Stimulated activated CD8-positive, alpha-beta memory T cell treated with anti-CD3 and anti-CD28 coated beads, Interleukin-7, amount 100 ng/mL, for 48 hours (primary cell): ENCODE data around the gene OR51D1.

Source experiments
- DNase-seq, 2 donors: peaks; one replicate each; pipeline ENCODE4 v3.0.0-alpha.2; 2020; ENCODE audit warnings: low read depth in 1 of 2; ENCODE audit errors: extremely low read depth in 1 of 2

OR51D1 gene, protein sequence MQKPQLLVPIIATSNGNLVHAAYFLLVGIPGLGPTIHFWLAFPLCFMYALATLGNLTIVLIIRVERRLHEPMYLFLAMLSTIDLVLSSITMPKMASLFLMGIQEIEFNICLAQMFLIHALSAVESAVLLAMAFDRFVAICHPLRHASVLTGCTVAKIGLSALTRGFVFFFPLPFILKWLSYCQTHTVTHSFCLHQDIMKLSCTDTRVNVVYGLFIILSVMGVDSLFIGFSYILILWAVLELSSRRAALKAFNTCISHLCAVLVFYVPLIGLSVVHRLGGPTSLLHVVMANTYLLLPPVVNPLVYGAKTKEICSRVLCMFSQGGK

DNA sequence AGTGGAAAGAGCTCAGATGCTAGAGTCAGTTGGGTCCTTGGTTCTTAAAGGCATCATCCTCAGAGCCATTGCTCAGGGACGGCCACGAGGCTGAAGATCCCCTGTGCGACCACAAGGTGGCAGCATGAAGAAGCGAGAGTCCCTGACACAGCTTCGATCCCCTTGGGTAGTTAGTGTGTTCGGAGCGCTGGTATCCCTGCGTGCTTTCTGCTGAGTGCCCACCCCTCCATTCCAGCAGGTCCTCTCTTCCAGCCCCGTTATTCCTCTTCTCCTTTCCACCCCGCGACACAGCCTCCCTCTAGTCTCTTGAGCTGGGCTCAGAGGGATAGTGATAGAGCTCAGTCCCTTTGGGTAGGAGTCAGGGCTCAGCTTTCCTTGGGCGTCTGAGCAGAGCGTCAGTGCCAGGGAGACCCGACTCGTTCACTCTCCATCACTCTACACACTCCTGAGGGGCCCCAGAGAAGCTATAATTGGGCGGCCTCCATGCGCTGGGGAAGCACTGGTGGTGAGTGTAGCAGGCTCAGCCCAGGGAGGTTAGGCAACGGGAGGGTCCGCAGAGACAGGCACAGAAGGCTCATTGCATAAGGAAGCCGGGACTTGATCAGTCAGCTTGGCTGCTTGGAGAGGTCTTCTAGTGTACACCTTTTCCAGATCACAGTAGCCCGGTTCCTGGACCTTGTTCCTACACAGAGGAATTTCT is at the start of gene OR51D1:
Gene OR51D1 (plus strand): TSS at position 516 of the 700 bp plus-strand sequence. CDS start 2,314 bp downstream, outside the sequence.
- DNase-seq: peak in 1 of 2 donors; percentile 34

DNA sequence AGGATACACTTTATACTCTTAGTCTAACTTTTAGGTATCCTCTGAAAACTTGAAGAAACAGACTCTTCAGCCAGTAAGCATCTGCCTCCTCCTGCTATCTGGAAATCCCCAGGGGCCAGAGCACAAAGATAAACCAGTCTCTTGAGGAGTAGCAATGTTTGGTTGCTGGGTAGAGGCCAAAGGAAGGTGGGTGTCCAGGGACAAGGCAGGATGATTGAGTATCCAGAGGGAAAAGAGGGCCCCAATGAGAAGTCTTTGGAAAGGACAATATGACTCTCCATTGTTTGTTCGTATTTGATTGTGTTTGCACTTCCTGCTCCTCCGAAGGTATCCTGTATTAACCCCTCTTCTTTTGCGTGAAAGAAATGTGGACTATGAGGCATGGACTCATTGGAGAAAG is 48.3 kb upstream of the OR51D1 start:
- DNase-seq: no peak

DNA sequence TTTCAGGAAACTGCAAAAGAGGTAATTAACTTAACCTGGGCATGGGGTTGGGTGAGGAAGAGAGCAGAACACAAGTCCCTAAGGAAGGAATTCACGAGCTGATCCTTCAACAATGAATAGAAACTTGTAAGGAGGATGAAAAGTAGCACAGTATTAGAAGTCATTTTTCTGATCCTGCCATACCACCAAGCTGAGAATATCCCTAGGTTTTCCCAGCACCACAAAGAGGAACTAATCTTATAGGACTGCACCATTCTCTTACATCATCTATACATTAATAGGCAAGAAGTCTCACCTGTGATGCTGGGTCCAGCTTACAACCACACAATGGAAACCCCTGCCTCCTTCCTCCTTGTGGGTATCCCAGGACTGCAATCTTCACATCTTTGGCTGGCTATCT is 43.5 kb upstream of the OR51D1 start, which contains the start of gene OR52I1:
Gene OR52I1 (plus strand): TSS at position 301 of the 400 bp plus-strand sequence. CDS start 0 bp downstream, at position 301.
- DNase-seq: no peak

DNA sequence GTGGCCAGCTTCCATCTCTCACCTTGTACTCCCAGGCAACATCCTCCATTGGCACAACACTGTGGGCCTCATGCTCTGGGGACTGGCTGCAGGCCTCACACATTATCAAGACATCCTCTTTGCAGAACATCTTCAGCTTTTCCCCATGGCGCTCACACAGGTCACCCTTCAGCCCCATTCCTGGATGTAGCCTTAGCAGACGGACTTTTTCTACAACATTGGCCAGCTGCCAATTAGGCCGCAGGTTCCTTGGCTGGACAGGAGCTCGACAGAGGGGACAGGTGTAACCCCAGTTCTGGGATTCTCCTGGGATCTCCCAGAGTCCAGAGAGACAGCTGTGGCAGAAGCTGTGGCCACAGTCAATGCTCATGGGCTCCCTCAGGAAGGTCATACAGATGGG is 32.2 kb upstream of the OR51D1 start:
- no peak for DNase-seq

DNA sequence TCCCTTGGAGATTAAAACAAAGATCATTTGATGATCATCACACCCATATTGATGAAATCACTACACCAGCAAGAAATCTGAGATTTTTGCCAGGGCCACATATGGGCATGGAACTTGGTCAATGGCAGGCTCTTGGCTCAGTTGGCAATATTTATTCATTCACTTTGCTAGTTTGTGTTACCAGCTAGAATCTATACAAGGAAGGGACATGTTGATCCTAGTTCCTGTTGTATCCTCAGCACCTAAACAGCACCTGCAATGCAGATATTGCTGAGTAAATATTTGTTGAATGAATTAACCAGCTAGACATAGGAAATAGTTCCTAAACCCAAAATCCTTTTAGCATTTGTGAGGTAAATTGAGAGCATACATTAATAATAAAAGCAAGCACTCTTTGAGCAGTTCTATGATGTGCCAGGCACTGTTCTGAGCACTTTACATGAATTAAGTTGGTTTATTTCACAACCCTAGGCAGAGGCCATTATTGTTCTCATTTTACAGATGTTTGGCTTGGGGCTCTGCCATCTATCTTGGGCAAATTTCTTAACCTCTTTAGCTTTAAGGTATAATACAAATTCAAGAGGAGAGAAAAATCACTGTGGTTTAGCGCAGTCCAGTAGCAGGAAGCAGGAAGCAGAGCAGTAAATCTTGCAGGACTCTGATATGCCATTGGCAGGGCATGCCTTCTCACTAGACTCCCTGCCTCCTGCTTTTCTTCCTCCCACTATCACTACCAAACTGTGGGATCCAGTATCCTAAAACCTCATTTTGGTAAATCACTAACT is 30.9 kb upstream of the OR51D1 start:
- DNase-seq: no peak

DNA sequence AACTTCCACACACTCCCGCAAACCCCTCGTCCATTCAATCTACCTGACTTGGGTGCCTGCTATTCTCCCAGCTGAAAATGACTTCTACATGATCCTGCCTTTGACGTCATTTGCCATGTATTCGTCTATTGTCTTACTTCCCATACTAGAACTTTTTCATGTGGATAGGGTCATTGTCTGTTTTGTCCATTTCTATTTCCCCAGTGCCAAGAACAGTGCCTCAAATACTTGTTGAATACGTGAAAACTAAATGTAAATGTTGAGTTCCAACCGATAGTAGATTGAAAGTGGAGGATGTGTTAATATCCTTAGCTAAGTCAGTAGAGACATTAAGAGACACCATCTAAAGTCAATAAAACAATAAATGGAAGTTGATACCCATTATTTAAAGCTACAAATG is 30.2 kb upstream of the OR51D1 start:
- DNase-seq: no peak

DNA sequence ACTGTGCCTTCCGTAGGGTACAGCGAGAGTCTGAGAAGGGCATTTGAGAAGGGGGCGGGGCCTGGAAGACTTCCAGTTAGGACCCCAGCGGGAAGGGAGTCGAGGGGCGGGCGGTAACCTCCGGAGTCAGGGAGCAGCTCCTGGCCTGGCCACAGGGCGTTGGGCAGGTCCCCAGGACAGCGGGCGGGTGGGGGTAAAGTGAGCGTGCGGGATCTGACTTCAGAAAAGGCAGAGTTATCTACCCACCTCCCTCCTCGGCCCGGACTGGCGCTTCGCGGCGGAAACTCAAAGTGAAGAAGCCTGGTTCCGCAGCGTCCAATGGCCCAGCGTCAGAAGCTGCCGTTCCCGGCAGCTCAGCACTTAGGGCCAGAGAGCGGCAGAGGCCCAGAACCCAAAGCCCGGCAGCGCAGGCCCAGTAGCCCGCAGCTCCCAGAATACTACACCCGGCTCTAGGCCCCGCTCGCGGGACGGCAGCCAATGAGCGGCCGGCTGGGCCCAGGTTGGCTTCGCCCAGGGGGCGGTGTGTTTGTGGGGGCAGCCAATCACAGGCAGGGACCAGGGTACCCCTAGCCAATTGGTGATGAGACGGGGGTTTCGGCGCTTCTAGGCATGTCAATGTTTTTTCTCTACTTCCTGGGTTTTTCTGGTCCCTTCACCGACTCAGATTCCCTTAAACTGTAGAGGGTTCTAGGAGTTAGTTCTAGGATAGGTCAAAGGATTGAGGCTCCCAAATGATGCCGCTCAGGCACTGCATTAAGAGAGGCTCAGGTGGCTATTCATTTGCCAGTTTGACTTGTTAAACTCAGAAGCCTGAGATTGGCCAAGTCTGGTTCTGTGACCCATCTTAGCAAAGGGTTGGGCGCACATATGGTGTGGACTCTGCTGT is 29.3 kb upstream of the OR51D1 start, which contains the start of gene TRIM68:
Gene TRIM68 (minus strand): TSS at position 451 of the 886 bp plus-strand sequence. CDS start 2,727 bp downstream, outside the sequence.
- peak; percentile 87 to 93 for DNase-seq

DNA sequence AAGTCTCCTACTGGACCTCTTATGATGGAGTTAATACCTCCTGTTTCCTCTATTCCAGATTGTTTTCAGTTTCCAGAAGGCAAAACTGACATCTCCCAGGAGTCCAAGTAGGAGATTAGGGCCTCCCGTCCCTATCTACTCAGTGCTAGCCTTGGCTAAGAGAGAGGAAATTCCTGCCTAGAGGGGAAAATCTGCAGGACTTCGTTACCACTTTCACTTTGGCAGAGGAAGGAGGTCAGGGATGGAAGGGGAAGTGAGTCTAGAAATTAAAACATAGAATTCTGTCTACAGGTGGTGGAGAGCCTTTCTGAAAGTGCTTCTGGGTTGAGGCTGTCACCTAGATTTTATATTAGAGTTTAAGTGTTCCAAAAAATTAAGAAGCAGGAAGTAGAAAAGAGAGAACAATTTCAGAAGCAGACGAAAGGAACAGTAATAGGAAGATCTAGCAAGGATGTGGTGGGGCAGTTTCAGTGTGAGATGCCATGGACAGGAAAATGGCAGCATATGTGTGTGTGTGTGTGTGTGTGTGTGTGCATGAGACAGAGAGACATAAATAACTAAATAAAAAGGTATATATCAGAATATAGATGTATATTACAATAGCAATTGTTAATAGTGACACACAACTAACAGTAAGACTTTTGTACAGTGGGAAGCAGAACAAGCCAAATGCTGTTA is 26.9 kb upstream of the OR51D1 start:
- no peak for DNase-seq

DNA sequence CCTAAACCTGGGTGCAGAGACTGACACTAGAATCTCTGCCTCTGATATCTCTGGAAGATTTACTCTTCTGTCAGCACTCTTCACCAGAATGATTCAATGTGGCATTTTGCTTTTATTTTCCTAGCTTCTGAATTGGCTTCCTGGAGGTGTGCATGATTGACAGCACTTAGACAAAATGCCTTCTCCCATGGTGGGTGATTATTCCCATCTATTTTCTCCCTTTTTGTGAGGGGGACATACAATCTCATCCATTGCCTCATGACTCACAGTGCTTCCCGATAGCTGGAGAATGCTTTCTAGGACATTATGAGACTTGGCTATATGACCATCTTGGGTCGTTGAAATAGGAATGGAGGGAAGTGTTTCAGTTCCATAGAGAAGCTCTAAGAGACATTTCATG is 25.3 kb upstream of the OR51D1 start:
- DNase-seq: no peak

DNA sequence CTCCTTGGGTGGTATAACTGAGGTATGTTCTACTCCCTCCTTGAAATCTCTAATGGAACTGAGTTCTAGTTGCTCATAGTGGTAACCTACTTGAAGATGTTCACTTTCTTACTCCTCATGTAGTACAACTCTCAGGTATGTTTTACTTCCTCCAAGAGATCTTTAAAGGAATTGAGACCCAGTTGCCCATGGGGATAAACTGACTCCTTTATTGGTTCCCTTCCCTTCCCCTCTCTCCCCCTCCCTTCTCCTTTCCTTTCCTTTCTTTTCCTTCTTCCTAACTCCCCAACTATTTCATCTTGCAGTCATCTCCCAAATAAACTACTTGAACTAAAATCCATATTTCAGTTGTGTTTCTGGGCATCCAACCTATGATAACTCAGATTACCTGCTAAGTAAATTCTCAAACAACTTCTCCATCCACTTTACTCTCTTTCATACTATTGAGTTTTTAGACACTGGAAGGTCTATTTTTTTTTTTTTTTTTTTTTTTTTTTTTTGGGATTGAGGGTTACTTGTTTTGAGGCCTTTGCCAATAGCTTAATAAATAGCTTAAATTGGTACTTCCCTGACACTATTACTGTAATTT is 21.3 kb upstream of the OR51D1 start:
- no peak for DNase-seq

DNA sequence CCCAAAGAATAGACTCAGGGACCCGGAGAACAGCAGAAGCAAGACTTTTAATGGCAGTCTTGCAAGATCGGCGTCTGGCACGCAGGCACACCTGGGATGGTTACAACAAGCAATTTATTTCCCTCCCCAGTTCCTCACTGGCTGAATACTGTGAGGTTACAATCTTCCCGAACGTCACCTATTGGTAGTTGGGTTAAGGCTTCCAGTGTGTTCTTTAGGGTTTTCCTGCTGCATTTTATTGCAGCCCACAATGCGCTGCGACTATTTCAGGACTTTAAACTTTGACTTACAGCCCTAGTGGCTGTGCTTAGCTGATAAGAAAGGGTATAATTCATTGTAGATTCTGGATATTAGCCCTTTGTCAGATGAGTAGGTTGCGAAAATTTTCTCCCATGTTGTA is 17.8 kb upstream of the OR51D1 start:
- no peak for DNase-seq

DNA sequence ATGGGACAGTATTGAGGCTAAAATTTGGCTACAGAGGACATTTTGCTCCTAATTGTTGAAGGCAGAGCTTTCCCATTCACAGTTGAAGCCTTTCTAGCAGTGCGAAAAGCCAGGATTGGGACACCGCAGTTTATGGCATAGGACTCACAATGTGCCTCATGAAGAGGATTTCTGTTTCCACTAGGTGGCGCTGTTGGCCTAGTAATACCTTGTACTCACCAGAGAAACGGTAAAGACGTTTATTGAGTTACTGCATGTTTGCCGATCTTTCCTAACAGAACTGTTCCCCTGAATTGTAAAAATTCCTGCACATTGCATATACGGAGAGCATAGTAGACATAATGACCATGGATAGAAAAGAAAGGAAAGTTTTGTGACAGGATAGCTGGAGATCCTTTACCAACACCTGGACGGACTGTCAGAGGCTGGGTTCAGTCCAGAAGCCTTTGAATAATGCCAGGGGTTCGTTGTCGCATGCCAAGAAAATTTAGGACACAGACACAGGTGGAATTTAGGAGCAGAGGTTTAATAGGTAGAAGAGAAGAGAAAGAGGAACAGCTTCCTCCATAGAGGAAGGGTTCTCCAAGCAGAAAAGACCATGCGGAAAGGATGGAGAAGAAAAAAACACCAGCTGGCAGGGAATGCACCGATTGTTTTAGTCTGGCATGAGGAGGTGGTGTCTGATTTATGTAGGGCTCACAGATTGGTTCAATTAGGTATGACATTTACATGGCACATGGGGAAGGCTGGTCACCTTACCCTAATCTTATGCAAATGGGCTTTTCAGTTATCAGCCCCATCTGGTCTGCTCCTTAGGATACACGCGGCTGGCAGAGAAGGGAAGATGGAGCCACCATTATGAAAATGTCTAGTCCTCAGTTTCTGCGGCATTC is 10.8 kb upstream of the OR51D1 start:
- peak in 1 of 2 donors; percentile 29 for DNase-seq

DNA sequence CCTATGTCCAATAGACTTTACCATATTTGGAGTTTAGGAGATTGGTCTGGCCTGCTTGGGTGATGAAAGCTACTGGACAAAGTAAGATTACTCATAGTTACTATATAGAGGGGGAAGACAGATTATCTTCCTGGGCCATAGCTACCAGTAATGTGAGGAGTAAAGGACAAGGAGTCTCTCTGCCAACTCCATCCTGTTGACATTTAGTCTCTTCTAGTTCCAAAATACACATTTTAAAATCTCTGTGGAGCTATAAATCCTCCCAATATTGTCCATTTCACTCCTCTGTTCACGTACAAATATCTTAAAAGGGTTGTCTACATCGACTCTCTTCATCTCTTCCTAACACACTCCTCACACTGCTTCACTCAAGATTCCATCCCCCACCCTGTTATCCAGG is 1.1 kb upstream of the OR51D1 start:
- no peak for DNase-seq

DNA sequence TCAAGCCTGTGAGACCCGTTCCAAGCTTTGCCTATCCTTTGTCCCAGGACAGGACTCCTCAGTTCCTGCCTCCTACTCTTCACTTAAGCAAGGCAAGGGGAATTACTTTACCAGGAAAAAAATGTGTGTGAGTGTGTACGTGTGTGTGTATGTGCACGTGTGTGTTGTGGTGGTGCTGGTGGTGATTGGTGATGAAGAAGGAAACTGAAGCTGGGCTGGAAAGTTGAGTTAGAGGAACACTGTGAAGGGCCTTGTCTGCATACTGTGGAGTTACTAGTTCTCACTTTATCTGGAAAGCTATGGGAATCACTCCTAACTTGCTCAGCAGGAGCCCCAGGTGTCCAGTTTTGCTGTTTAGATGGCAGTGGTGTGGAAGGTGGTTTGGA is 378 bp downstream of the OR51D1 start:
- DNase-seq: no peak

DNA sequence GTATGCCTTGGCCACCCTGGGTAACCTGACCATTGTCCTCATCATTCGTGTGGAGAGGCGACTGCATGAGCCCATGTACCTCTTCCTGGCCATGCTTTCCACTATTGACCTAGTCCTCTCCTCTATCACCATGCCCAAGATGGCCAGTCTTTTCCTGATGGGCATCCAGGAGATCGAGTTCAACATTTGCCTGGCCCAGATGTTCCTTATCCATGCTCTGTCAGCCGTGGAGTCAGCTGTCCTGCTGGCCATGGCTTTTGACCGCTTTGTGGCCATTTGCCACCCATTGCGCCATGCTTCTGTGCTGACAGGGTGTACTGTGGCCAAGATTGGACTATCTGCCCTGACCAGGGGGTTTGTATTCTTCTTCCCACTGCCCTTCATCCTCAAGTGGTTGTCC is 2.7 kb downstream of the OR51D1 start:
- no peak for DNase-seq

DNA sequence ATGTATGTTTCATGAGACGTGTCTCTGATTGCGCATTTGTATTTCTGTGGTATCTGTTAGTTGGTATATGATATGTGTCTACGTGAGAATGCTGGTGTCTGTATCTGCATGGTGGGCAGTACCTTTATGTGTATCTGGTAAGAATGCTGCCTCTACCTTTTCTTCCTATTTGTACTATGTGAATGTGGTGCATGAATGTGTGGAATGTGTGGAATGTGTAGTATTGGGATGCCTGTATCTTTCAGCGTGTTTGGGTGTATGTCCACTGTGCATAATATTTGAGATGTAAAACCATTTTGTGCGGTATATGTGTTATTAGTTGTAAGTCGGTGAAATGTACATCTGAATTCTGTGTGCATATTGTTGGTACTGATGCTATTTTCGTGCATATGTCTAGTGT is 4.2 kb downstream of the OR51D1 start:
- DNase-seq: no peak

DNA sequence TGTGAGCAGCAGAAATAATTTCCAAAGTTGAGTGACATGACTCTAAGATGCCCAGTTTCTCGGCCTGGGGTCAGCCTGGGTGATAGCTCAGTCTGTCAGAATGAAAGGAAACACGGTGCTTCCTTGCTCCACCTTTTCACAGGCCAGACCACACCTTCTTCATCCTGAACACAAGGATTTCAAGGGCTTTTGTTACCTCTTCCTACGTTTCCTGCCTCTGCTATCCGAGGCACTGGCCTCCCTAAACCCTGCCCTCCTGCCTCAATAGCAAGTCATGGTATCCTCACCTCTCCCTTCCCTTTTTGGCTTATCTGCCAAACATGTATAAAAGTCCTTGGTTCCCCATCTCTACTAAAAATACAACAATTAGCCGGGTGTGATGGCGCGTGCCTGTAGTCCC is 4.8 kb downstream of the OR51D1 start:
- no peak for DNase-seq

DNA sequence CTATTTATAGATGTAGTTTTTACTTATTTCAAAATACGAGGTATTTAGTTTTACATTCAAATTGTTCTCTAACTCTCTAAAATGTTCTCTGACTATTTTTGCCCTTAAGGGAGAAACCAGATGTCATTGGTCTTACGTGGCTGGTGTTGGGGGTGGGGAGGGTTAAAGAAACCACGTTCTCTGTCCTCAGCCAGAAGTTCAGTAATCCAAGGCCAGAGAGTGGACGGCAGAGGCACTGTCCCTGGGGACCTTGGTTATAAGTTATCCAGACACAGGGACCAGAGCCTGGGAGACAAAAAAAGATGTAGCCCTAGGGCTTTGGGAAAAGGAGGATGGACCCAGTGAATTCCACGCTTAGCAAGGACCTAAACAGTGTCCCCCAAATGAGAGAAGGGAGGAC is 5.8 kb downstream of the OR51D1 start:
- DNase-seq: no peak

DNA sequence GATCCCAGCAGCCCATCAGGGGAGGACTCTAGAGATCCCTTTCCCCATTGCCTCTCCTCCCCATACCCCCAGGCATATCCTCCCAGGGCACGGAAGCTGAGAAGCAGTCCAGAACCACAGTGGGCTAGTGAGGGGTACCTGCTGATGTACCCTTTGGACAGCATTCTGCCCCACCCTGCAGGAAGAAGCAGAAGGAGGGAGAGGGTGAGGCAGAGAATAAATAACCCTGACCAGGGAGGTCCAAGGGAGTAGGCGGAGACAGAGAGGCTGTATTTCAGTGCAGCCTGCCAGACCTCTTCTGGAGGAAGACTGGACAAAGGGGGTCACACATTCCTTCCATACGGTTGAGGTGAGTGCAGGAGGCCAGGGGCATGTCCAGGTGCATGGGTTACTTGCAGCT is 6.4 kb downstream of the OR51D1 start, which contains the start of gene OR51E1:
Gene OR51E1 (plus strand): TSS at position 301 of the 400 bp plus-strand sequence. CDS start 8,545 bp downstream, outside the sequence.
- DNase-seq: no peak
